Neural cell (in vitro differentiated cells): ENCODE results near the gene COLQ. TPM values are rescaled to one million over a fixed set of nuclear protein-coding genes. Genes with fewer than 3 reads are reported as not detected.

Experiments used
- H2AFZ ChIP-seq: fragments of 200-600, 300-800 bp; sonication (generic), shearing (Covaris generic); 2 replicates; pipeline ENCODE4 v1.6.0; 2014; ENCODE audit warnings: low read depth, mild to moderate bottlenecking, antibody characterized with exemption, low read length, moderate library complexity
- H3F3A ChIP-seq: fragments of 200-600 bp; shearing (Covaris generic); 2 replicates; pipeline ENCODE4 v1.6.1; 2016; ENCODE audit warnings: mild to moderate bottlenecking, moderate library complexity, mixed read lengths, antibody characterized with exemption, low read length; ENCODE audit not compliant: insufficient read depth, poor library complexity, severe bottlenecking
- H3K27ac ChIP-seq: fragments of 200-600, 300-800 bp; sonication (generic), shearing (Covaris generic); 2 replicates; pipeline ENCODE4 v1.5.1; 2014; ENCODE audit warnings: mild to moderate bottlenecking, low read length, moderate library complexity
- H3K27me3 ChIP-seq: fragments of 300-800, 200-600 bp; sonication (generic), shearing (Covaris generic); 2 replicates; pipeline ENCODE4 v1.6.0; 2014; ENCODE audit warnings: mild to moderate bottlenecking, low read depth, low read length, moderate library complexity; ENCODE audit not compliant: insufficient read depth
- H3K36me3 ChIP-seq: fragments of 300-800, 200-600 bp; sonication (generic), shearing (Covaris generic); 2 replicates; pipeline ENCODE4 v1.5.1; 2014; ENCODE audit warnings: mild to moderate bottlenecking, antibody characterized with exemption, low read length, moderate library complexity; ENCODE audit not compliant: insufficient read depth
- H3K4me2 ChIP-seq: fragments of 300-800, 200-600 bp; sonication (generic), shearing (Covaris generic); 2 replicates; pipeline ENCODE4 v1.6.0; 2014; ENCODE audit warnings: mild to moderate bottlenecking, low read length
- H3K4me3 ChIP-seq: fragments of 300-800, 200-600 bp; sonication (generic), shearing (Covaris generic); 2 replicates; pipeline ENCODE4 v1.5.1; 2014; ENCODE audit warnings: mild to moderate bottlenecking, low read length, moderate library complexity
- H3K79me2 ChIP-seq: fragments of 200-600 bp; shearing (Covaris generic); replicated peaks from 2 replicates; pipeline ENCODE4 v1.6.0; 2014; ENCODE audit warnings: mild to moderate bottlenecking, low read length, moderate library complexity; ENCODE audit not compliant: insufficient read depth
- H3K9ac ChIP-seq: fragments of 300-800, 200-600 bp; sonication (generic), shearing (Covaris generic); 2 replicates; pipeline ENCODE4 v1.6.1; 2016; ENCODE audit warnings: mild to moderate bottlenecking, low read length, mixed read lengths
- H3K9me2 ChIP-seq: fragments of 200-600 bp; shearing (Covaris generic); 2 replicates; pipeline ENCODE4 v1.6.1; 2016; ENCODE audit warnings: mild to moderate bottlenecking, low read length, mixed read lengths; ENCODE audit not compliant: insufficient read depth
- H3K9me3 ChIP-seq: fragments of 200-600, 300-800 bp; sonication (generic), shearing (Covaris generic); 2 replicates; pipeline ENCODE4 v1.6.1; 2016; ENCODE audit warnings: mild to moderate bottlenecking, mixed run types, low read length, moderate library complexity, mixed read lengths
- H4K20me1 ChIP-seq: fragments of 200-600 bp; shearing (Covaris generic); 2 replicates; pipeline ENCODE4 v1.6.1; 2016; ENCODE audit warnings: mild to moderate bottlenecking, mixed run types; ENCODE audit not compliant: insufficient read depth
- CTCF ChIP-seq: fragments of 450-650 bp; IDR thresholded peaks from 2 replicates; pipeline ENCODE4 v1.5.1; 2014; ENCODE audit warnings: antibody characterized with exemption, mild to moderate bottlenecking, moderate library complexity; ENCODE audit not compliant: poor library complexity, severe bottlenecking
- EP300 ChIP-seq: fragments of 450-650 bp; conservative IDR thresholded peaks from 2 replicates; pipeline ENCODE4 v1.6.1; 2014; ENCODE audit warnings: antibody characterized with exemption, mild to moderate bottlenecking, moderate library complexity; ENCODE audit not compliant: poor library complexity, severe bottlenecking
- EZH2 ChIP-seq: fragments of 200-600, 300-800 bp; shearing (Covaris generic), sonication (generic); IDR thresholded peaks from 2 replicates; pipeline ENCODE4 v1.6.1; 2014; ENCODE audit warnings: antibody characterized with exemption, low read length, borderline replicate concordance, mild to moderate bottlenecking; ENCODE audit not compliant: insufficient read depth, poor library complexity, severe bottlenecking
- MXI1 ChIP-seq: fragments of 450-650 bp; conservative IDR thresholded peaks from 2 replicates; pipeline ENCODE4 v1.6.1; 2014; ENCODE audit warnings: antibody characterized with exemption, mild to moderate bottlenecking; ENCODE audit not compliant: poor library complexity, severe bottlenecking
- POLR2AphosphoS5 ChIP-seq: IDR thresholded peaks from 2 replicates; pipeline ENCODE4 v1.6.1; 2012
- RAD21 ChIP-seq: fragments of 450-650 bp; conservative IDR thresholded peaks from 2 replicates; pipeline ENCODE4 v1.6.1; 2014; ENCODE audit warnings: antibody characterized with exemption, mild to moderate bottlenecking, moderate library complexity
- REST ChIP-seq: IDR thresholded peaks from 2 replicates; pipeline ENCODE4 v1.6.1; 2012; ENCODE audit warnings: borderline replicate concordance
- SMC3 ChIP-seq: fragments of 450-650 bp; conservative IDR thresholded peaks from 2 replicates; pipeline ENCODE4 v1.6.1; 2014; ENCODE audit warnings: antibody characterized with exemption, mild to moderate bottlenecking, moderate library complexity; ENCODE audit not compliant: poor library complexity
- TAF1 ChIP-seq: IDR thresholded peaks from 2 replicates; pipeline ENCODE4 v1.6.1; 2012; ENCODE audit warnings: low read depth
- polyA plus RNA-seq: library from polyadenylated mRNA; depleted of rRNA; stranded (reverse); fragments of >200 nt; gene quantifications from 2 replicates; pipeline ENCODE4 v1.2.3, GENCODE V29; 2014

COLQ gene
- polyA plus RNA-seq, 1 donor from 2014 or later = 9.5 TPM

GRCh38 chr3:15430624-15431023 is 90.9 kb downstream of the COLQ start:
- TF ChIP-seq EZH2 (no peak), TAF1 (no peak), RAD21 (no peak), REST (no peak), POLR2AphosphoS5 (no peak), SMC3 (no peak), MXI1 (no peak), CTCF (no peak), EP300 (no peak)
- Histone ChIP-seq H3K4me2 (no peak overlapping the region), H3K27me3 (no peaks in the 10 kb centered on the region), H2AFZ (no peak overlapping the region), H3K79me2 (peaks cover 44% of the 10 kb centered on the region), H3K36me3 (peaks cover 4% of the 10 kb centered on the region), H3K4me3 (no peak overlapping the region), H3K27ac (no peak overlapping the region), H4K20me1 (no peaks in the 10 kb centered on the region), H3K9me2 (no peaks in the 10 kb centered on the region), H3K9ac (no peak overlapping the region), H3K9me3 (no peaks in the 10 kb centered on the region), H3F3A (no peaks in the 10 kb centered on the region)

DNA sequence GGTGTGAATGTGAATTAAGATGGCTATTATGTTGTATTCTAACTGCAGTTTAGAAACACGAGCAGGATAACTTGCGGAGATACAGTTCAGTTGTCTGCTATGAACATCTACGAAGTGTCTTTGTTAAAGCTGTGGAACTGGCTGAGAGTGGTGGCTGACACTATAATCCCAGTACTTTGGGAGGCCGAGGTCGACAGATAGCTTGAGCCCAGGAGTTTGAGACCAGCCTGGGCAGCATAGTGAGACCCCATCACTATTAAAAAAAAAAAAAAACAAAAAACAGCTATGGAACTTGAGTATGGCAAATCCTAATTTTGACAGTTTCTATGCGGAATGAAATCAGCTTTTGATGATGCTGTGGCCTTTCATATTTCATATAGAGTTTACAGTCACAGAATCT is 92.4 kb downstream of the COLQ start:
- H2AFZ ChIP-seq = no peak overlapping the region
- no peaks in the 10 kb centered on the region for H3K27me3 ChIP-seq
- peak overlapping the region; percentile 79 for H3K4me2 ChIP-seq
- no peak for TF ChIP-seq SMC3
- no peaks in the 10 kb centered on the region for H3F3A ChIP-seq
- H3K4me3 ChIP-seq = peak overlapping the region; percentile 81
- no peaks in the 10 kb centered on the region for H3K9me2 ChIP-seq
- no peaks in the 10 kb centered on the region for H4K20me1 ChIP-seq
- H3K36me3 ChIP-seq = peaks cover 4% of the 10 kb centered on the region
- peak overlapping the region; percentile 93 for H3K9ac ChIP-seq
- H3K9me3 ChIP-seq = no peaks in the 10 kb centered on the region
- H3K27ac ChIP-seq = no peak overlapping the region
- peaks cover 48% of the 10 kb centered on the region for H3K79me2 ChIP-seq

DNA sequence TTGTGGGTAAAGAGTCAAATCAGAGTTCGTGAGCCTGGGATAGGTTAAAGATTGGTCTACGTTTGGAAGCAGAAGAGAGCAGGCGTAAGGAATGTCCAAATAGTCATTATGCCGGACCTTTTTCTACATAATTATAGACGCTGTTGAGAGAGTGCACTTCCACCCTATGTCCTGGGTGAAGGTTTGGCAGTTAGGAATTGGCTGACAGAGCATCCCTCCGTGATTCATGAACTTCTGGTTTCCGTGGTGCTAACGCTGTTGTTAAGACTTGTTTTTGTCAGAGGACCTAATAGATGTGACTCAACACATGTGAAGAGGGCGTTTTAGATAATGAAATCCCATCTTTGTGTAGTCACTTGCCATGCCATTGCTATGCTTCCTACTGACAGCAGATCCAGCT is 93.0 kb downstream of the COLQ start:
- no peak overlapping the region for H3K27ac ChIP-seq
- H2AFZ ChIP-seq = no peak overlapping the region

More for the DNA sequence above, 93.0 kb downstream of the COLQ start:
- Histone ChIP-seq H3K4me2 (peak overlapping the region; percentile 79), H3F3A (no peaks in the 10 kb centered on the region), H3K27me3 (no peaks in the 10 kb centered on the region), H3K9me2 (no peaks in the 10 kb centered on the region), H3K79me2 (peaks cover 48% of the 10 kb centered on the region), H4K20me1 (no peaks in the 10 kb centered on the region), H3K36me3 (peaks cover 4% of the 10 kb centered on the region), H3K9me3 (no peaks in the 10 kb centered on the region), H3K4me3 (peak overlapping the region; percentile 81), H3K9ac (peak overlapping the region; percentile 93)
- no peak for TF ChIP-seq TAF1
- TF ChIP-seq POLR2AphosphoS5 = no peak
- TF ChIP-seq REST = no peak
- TF ChIP-seq RAD21 = no peak
- TF ChIP-seq EP300 = no peak
- no peak for TF ChIP-seq MXI1
- no peak for TF ChIP-seq SMC3
- TF ChIP-seq EZH2 = no peak
- no peak for TF ChIP-seq CTCF
